ENCODE data around the gene MYO5B.

DNA sequence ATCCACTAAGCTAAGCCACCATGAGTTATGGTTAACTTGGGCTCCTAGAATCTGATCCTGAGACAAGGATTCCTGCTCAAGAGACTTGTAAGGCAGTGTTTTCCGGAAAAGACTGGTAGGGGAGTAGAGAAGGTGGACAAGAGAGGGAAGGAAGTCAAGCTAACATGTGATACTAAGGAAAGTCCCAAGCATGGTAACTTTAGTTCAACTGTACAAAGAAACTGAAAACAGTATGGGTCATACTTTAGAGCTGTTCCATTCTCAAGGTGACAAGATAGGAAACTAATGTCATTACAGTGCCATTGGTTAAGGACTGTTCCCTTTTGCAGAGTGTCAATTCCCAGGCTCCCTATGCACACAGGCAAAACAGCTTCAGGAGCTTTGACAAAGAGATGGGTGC, 5.8 kb downstream of the MYO5B start:
- TF ChIP-seq, protein P1, sequence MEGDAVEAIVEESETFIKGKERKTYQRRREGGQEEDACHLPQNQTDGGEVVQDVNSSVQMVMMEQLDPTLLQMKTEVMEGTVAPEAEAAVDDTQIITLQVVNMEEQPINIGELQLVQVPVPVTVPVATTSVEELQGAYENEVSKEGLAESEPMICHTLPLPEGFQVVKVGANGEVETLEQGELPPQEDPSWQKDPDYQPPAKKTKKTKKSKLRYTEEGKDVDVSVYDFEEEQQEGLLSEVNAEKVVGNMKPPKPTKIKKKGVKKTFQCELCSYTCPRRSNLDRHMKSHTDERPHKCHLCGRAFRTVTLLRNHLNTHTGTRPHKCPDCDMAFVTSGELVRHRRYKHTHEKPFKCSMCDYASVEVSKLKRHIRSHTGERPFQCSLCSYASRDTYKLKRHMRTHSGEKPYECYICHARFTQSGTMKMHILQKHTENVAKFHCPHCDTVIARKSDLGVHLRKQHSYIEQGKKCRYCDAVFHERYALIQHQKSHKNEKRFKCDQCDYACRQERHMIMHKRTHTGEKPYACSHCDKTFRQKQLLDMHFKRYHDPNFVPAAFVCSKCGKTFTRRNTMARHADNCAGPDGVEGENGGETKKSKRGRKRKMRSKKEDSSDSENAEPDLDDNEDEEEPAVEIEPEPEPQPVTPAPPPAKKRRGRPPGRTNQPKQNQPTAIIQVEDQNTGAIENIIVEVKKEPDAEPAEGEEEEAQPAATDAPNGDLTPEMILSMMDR (IDR thresholded peaks at IDR 0.05; ENCODE audit: insufficient read depth, low read length, poor library complexity, severe bottlenecking) = no peak
- TF ChIP-seq EZH2phosphoT487 (conservative IDR thresholded peaks at IDR 0.05; ENCODE audit: low read length) = no peak
